PC-9 (cell line): Measurements from ENCODE around the gene ABCB7.

Source experiments
- EZH2 ChIP-seq: fragments of 200-600 bp; sonication (generic); IDR thresholded peaks from 2 replicates; pipeline ENCODE4 v1.8.0; 2017; ENCODE audit warnings: antibody characterized with exemption, low read depth
- TF ChIP-seq, protein P1 (sequence below): fragments of 200-600 bp; sonication (generic); conservative IDR thresholded peaks from 2 replicates; pipeline ENCODE4 v1.6.1; 2017; ENCODE audit warnings: mixed run types, antibody characterized with exemption, mild to moderate bottlenecking, moderate library complexity

DNA sequence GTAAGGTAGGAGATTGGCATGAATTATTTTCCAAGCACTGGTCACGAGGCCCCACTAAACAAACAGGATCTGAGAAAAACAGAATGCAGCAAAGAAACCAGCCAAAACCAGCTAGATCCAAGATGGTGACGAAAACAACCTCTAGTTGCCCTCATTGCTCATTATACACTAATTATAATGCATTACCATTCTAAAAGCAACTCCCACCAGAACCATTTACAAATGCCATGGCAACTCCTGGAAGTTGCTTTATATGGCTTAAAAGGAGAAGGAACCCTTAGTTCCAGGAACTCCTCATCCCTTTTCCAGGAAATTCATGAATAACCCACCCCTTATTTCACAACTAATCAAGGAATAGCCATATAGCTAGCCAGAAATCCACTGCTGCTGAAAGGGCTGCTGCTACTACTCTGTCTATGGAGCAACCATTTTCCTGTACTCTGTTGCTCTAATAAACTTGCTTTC lies 69.3 kb downstream of the ABCB7 start:
- TF ChIP-seq, protein P1, sequence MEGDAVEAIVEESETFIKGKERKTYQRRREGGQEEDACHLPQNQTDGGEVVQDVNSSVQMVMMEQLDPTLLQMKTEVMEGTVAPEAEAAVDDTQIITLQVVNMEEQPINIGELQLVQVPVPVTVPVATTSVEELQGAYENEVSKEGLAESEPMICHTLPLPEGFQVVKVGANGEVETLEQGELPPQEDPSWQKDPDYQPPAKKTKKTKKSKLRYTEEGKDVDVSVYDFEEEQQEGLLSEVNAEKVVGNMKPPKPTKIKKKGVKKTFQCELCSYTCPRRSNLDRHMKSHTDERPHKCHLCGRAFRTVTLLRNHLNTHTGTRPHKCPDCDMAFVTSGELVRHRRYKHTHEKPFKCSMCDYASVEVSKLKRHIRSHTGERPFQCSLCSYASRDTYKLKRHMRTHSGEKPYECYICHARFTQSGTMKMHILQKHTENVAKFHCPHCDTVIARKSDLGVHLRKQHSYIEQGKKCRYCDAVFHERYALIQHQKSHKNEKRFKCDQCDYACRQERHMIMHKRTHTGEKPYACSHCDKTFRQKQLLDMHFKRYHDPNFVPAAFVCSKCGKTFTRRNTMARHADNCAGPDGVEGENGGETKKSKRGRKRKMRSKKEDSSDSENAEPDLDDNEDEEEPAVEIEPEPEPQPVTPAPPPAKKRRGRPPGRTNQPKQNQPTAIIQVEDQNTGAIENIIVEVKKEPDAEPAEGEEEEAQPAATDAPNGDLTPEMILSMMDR: no peak
- no peak for TF ChIP-seq EZH2
